Measurements from ENCODE around the gene DNAH2. TPM values are rescaled to one million over a fixed set of nuclear protein-coding genes. Genes with fewer than 3 reads are reported as not detected.

Gene DNAH2
- total RNA-seq, 1 experiment from 2014 or later, result 0.15 TPM

DNA sequence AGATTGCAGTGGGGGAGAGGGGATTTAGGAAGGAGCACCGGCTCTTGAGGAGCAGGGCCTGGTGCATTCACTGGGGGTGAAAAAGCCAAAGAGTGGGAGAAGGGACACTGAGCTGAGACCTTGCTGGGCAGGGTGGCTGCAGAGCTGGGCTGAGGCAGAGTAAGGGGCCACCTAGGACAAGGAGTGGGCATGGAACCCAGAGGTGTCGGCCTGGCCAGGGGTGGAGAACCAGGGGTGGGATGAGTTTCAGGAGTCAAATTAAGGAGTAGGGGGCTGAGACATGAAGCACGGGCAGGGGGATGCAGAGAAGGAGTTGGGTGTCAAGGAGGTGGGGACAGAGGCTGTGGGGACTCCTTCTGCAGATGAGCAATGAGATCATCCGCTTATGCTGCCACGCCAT, 20.1 kb downstream of the DNAH2 start:
- no peak overlapping the region for H3K14ac ChIP-seq (ENCODE audit: insufficient read depth, low read length)
- Mint-ChIP-seq H3K27me3 (ENCODE audit: low read depth) (peaks cover 65% of the 10 kb centered on the region), H3K9me3 (no peaks in the 10 kb centered on the region; a peak in 1 of 5 replicates), H3K36me3 (ENCODE audit: insufficient read depth in 1 of 3, low read depth in 3 of 3) (no peaks in the 10 kb centered on the region), H3K27ac (no peak overlapping the region), H3K4me3 (no peak overlapping the region), H3K4me1 (no peaks in the 10 kb centered on the region)
- TF ChIP-seq, protein P1, sequence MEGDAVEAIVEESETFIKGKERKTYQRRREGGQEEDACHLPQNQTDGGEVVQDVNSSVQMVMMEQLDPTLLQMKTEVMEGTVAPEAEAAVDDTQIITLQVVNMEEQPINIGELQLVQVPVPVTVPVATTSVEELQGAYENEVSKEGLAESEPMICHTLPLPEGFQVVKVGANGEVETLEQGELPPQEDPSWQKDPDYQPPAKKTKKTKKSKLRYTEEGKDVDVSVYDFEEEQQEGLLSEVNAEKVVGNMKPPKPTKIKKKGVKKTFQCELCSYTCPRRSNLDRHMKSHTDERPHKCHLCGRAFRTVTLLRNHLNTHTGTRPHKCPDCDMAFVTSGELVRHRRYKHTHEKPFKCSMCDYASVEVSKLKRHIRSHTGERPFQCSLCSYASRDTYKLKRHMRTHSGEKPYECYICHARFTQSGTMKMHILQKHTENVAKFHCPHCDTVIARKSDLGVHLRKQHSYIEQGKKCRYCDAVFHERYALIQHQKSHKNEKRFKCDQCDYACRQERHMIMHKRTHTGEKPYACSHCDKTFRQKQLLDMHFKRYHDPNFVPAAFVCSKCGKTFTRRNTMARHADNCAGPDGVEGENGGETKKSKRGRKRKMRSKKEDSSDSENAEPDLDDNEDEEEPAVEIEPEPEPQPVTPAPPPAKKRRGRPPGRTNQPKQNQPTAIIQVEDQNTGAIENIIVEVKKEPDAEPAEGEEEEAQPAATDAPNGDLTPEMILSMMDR (conservative IDR thresholded peaks at IDR 0.05), result no peak
- no peak overlapping the region for H4K91ac ChIP-seq (ENCODE audit: insufficient read length, low read depth, low read length)
- H3K23ac ChIP-seq (ENCODE audit: insufficient read length, low read depth, low read length), result no peak overlapping the region
- H2BK20ac ChIP-seq (ENCODE audit: low read depth, low read length, poor library complexity, severe bottlenecking), result no peak overlapping the region
- no peaks in the 10 kb centered on the region for H3K4me1 ChIP-seq (ENCODE audit: insufficient read depth, low read length)
- no peak overlapping the region for H3K4ac ChIP-seq (ENCODE audit: low read depth, low read length)
- no peak overlapping the region for H2AK5ac ChIP-seq (ENCODE audit: insufficient read length, low read length)
- no peak overlapping the region for H4K5ac ChIP-seq (ENCODE audit: insufficient read length, low read depth, low read length)
- no peaks in the 10 kb centered on the region for H3K9me3 ChIP-seq (ENCODE audit: control insufficient read depth, low read depth, low read length)
- no peak overlapping the region for H3K27ac ChIP-seq (ENCODE audit: insufficient read length, low read depth, low read length)
- no peak overlapping the region for H3K18ac ChIP-seq (ENCODE audit: insufficient read length, low read depth, low read length)
- no peaks in the 10 kb centered on the region for H3K79me2 ChIP-seq (ENCODE audit: insufficient read depth, low read length)
- no peaks in the 10 kb centered on the region for H3K79me1 ChIP-seq (ENCODE audit: insufficient read depth, low read depth, low read length, poor library complexity, severe bottlenecking)
- H3T11ph ChIP-seq (ENCODE audit: low read length), result no peak overlapping the region
- no peak overlapping the region for H2BK5ac ChIP-seq (ENCODE audit: insufficient read length, low read length)
- H3K9ac ChIP-seq (ENCODE audit: extremely low read depth, insufficient read length, low read length), result no peak overlapping the region
- WGBS (ENCODE audit: extremely low coverage, insufficient read length, low lambda C conversion rate), result no CpG with 5 or more reads among the region's 5 CpGs
- DNase-seq, result no peak
- no peak overlapping the region for H2BK120ac ChIP-seq (ENCODE audit: low read depth, low read length, poor library complexity, severe bottlenecking)
- H2BK15ac ChIP-seq (ENCODE audit: low read depth, low read length), result no peak overlapping the region
- no peak overlapping the region for H4K8ac ChIP-seq (replicated peaks; ENCODE audit: insufficient read length, low read depth, low read length)
- no peaks in the 10 kb centered on the region for H3K23me2 ChIP-seq (ENCODE audit: insufficient read length, low read depth, low read length, poor library complexity, severe bottlenecking)
- H4K20me1 ChIP-seq (ENCODE audit: control insufficient read depth, insufficient read depth, insufficient read length), result no peaks in the 10 kb centered on the region
- H2BK12ac ChIP-seq (ENCODE audit: insufficient read length, low read depth, low read length), result no peak overlapping the region
- no peak overlapping the region for H2AFZ ChIP-seq (ENCODE audit: low read length)
- no peak overlapping the region for H3K56ac ChIP-seq (ENCODE audit: insufficient read length, low read depth, low read length)
- no peaks in the 10 kb centered on the region; the same call in 1 of the 2 replicates for H3K27me3 ChIP-seq (ENCODE audit: insufficient read depth, low read length)
- no peak overlapping the region for H3K4me2 ChIP-seq (ENCODE audit: insufficient read depth, insufficient read length, low read length)
